GM18511 (cell line): ENCODE data around the gene UCK2.

Experiments
- ATAC-seq: cut with Tn5 transposase; IDR thresholded peaks from one replicate; pipeline ENCODE4 v1.9.1; 2021; ENCODE audit warnings: mild to moderate bottlenecking, moderate library complexity; ENCODE audit not compliant: unreplicated experiment

Gene UCK2

GRCh38 chr1:165877411-165877810 is 50.0 kb downstream of the UCK2 start:
- ATAC-seq = no peak

- peak; percentile 71 for ATAC-seq
These were observed 50.6 kb downstream of the UCK2 start for GRCh38 chr1:165877940-165878556.

- ATAC-seq = no peak
These were observed 52.5 kb downstream of the UCK2 start for GRCh38 chr1:165879946-165880345.

- ATAC-seq = no peak
These were observed 53.6 kb downstream of the UCK2 start for GRCh38 chr1:165880993-165881392.

- ATAC-seq = peak; percentile 33
These were observed 54.9 kb downstream of the UCK2 start for GRCh38 chr1:165882168-165882837.

- ATAC-seq = no peak
These were observed 55.6 kb downstream of the UCK2 start for GRCh38 chr1:165883056-165883455.

GRCh38 chr1:165884009-165884689 is 56.7 kb downstream of the UCK2 start:
- ATAC-seq = no peak

GRCh38 chr1:165884690-165885304 is 57.4 kb downstream of the UCK2 start:
- no peak for ATAC-seq

- ATAC-seq = no peak
These were observed 57.9 kb downstream of the UCK2 start for GRCh38 chr1:165885305-165885694.

- no peak for ATAC-seq
These were observed 58.8 kb downstream of the UCK2 start for GRCh38 chr1:165886193-165886592.

GRCh38 chr1:165886983-165887382 is 59.6 kb downstream of the UCK2 start:
- ATAC-seq = no peak

- ATAC-seq = no peak
These were observed 60.6 kb downstream of the UCK2 start for GRCh38 chr1:165887877-165888551.

- no peak for ATAC-seq
These were observed 61.1 kb downstream of the UCK2 start for GRCh38 chr1:165888552-165888920.

- no peak for ATAC-seq
These were observed 63.3 kb downstream of the UCK2 start for GRCh38 chr1:165890684-165891083.

- ATAC-seq = no peak
These were observed 63.9 kb downstream of the UCK2 start for GRCh38 chr1:165891111-165891860.

GRCh38 chr1:165892935-165893334 is 65.5 kb downstream of the UCK2 start:
- ATAC-seq = no peak

GRCh38 chr1:165893507-165893906 is 66.1 kb downstream of the UCK2 start:
- ATAC-seq = no peak

- no peak for ATAC-seq
These were observed 67.2 kb downstream of the UCK2 start for GRCh38 chr1:165894591-165894990.

- ATAC-seq = no peak
These were observed 68.0 kb downstream of the UCK2 start for GRCh38 chr1:165895451-165895871.

- ATAC-seq = no peak
These were observed 68.9 kb downstream of the UCK2 start for GRCh38 chr1:165896277-165896676.
